ENCODE data around the gene CCL28. TPM values are rescaled to one million over a fixed set of nuclear protein-coding genes. Genes with fewer than 3 reads are reported as not detected.

The CCL28 gene
- total RNA-seq, 6 experiments from 2014 or later: 0.05 TPM; not detected in 5

GRCh38 chr5:43389679-43390329, 22.4 kb downstream of the CCL28 start:
- Mint-ChIP-seq H3K4me3 (no peak overlapping the region), H3K36me3 (ENCODE audit: low read depth) (no peaks in the 10 kb centered on the region), H3K9me3 (no peaks in the 10 kb centered on the region), H3K27me3 (ENCODE audit: insufficient read depth) (peaks cover 1% of the 10 kb centered on the region; the same call in 1 of the 2 replicates), H3K27ac (no peak overlapping the region), H3K4me1 (ENCODE audit: low read depth) (peaks cover 9% of the 10 kb centered on the region)
- DNase-seq: peak; percentile 94
- TF ChIP-seq CTCF (IDR thresholded peaks at IDR 0.05): peak; percentile 96

- Mint-ChIP-seq H3K9me3 (no peaks in the 10 kb centered on the region), H3K4me1 (ENCODE audit: low read depth) (peaks cover 9% of the 10 kb centered on the region), H3K4me3 (no peak overlapping the region), H3K27me3 (ENCODE audit: insufficient read depth) (peaks cover 5% of the 10 kb centered on the region; the same call in 1 of the 2 replicates), H3K36me3 (ENCODE audit: low read depth) (no peaks in the 10 kb centered on the region), H3K27ac (no peak overlapping the region)
- no peak for DNase-seq
- no peak for TF ChIP-seq CTCF (IDR thresholded peaks at IDR 0.05)
Observed at GRCh38 chr5:43386960-43387362, 25.2 kb downstream of the CCL28 start.

- no peaks in the 10 kb centered on the region; the same call in 1 of the 2 replicates for H3K4me1 Mint-ChIP-seq (ENCODE audit: low read depth)
- H3K27me3 Mint-ChIP-seq (ENCODE audit: insufficient read depth): peaks cover 7% of the 10 kb centered on the region; the same call in 1 of the 2 replicates
- TF ChIP-seq CTCF (IDR thresholded peaks at IDR 0.05): no peak
- no peaks in the 10 kb centered on the region; the same call in 1 of the 2 replicates for H3K9me3 Mint-ChIP-seq
- H3K27ac Mint-ChIP-seq: no peak overlapping the region
- DNase-seq: no peak
- H3K36me3 Mint-ChIP-seq (ENCODE audit: low read depth): peaks cover 4% of the 10 kb centered on the region; the same call in 1 of the 2 replicates
- H3K4me3 Mint-ChIP-seq: no peak overlapping the region
Observed at GRCh38 chr5:43376496-43377140, 35.6 kb downstream of the CCL28 start.

GRCh38 chr5:43371821-43372220, 40.4 kb downstream of the CCL28 start:
- Mint-ChIP-seq H3K27ac (no peak overlapping the region), H3K36me3 (ENCODE audit: low read depth) (peaks cover 4% of the 10 kb centered on the region; the same call in 1 of the 2 replicates), H3K4me1 (ENCODE audit: low read depth) (no peaks in the 10 kb centered on the region; the same call in 1 of the 2 replicates), H3K27me3 (ENCODE audit: insufficient read depth) (peaks cover 6% of the 10 kb centered on the region; the same call in 1 of the 2 replicates), H3K9me3 (no peaks in the 10 kb centered on the region; the same call in 1 of the 2 replicates), H3K4me3 (no peak overlapping the region)
- no peak for DNase-seq
- TF ChIP-seq CTCF (IDR thresholded peaks at IDR 0.05): no peak

GRCh38 chr5:43370352-43370751, 41.8 kb downstream of the CCL28 start:
- Mint-ChIP-seq H3K27ac (no peak overlapping the region), H3K9me3 (no peaks in the 10 kb centered on the region), H3K4me1 (ENCODE audit: low read depth) (no peaks in the 10 kb centered on the region; the same call in 1 of the 2 replicates), H3K4me3 (no peak overlapping the region), H3K27me3 (ENCODE audit: insufficient read depth) (peaks cover 3% of the 10 kb centered on the region; the same call in 1 of the 2 replicates), H3K36me3 (ENCODE audit: low read depth) (no peaks in the 10 kb centered on the region)
- no peak for TF ChIP-seq CTCF (IDR thresholded peaks at IDR 0.05)
- no peak for DNase-seq

Data from HFFc6 (cell line).